Upper lobe of left lung (tissue), 6 donors: Measurements from ENCODE around the gene TACC2. TPM values are rescaled to one million over a fixed set of nuclear protein-coding genes. Genes with fewer than 3 reads are reported as not detected.

Experiments
- ATAC-seq, 2 donors: fragments of 200-7000 bp; cut with Tn5 transposase; one replicate each; pipeline ENCODE4 v1.9.1; 2022; ENCODE audit warnings: mild to moderate bottlenecking in 2 of 2, moderate library complexity in 2 of 2; ENCODE audit not compliant: low FRiP score in 2 of 2
- DNase-seq, 2 donors: peaks; one replicate each; pipeline ENCODE4 v3.0.0-alpha.2; 2019 to 2020
- H3K27ac ChIP-seq, 4 donors: fragments of 200-600 bp; sonication (generic); one replicate each; pipeline ENCODE4 v1.5.1; 2016 to 2019
- H3K27me3 ChIP-seq, 4 donors: fragments of 200-600 bp; sonication (generic); one replicate each; pipeline ENCODE4 v1.5.1; 2017 to 2019
- H3K36me3 ChIP-seq, 4 donors: fragments of 200-600 bp; sonication (generic); one replicate each; pipeline ENCODE4 v1.5.1; 2016 to 2019
- H3K4me1 ChIP-seq, 4 donors: fragments of 200-600 bp; sonication (generic); one replicate each; pipeline ENCODE4 v1.5.1; 2018 to 2019
- H3K4me3 ChIP-seq, 4 donors: fragments of 200-600 bp; sonication (generic); one replicate each; pipeline ENCODE4 v1.5.1; 2017 to 2019; ENCODE audit warnings: mild to moderate bottlenecking in 2 of 4, moderate library complexity in 1 of 4
- H3K9me3 ChIP-seq, 4 donors: fragments of 200-600 bp; sonication (generic); one replicate each; pipeline ENCODE4 v1.5.1; 2018 to 2019
- CTCF ChIP-seq, 6 experiments: fragments of 450-650 bp in 4 of 6; fragments of 200-600 bp in 2 of 6; sonication (generic) in 2 of 6; IDR thresholded peaks; one replicate each; pipeline ENCODE4 v1.5.1; 2016 to 2019; ENCODE audit warnings: antibody characterized with exemption in 6 of 6
- EP300 ChIP-seq, 4 donors: sonication (generic); formaldehyde crosslinking; IDR thresholded peaks; one replicate each; pipeline ENCODE4 v1.5.1; 2017; ENCODE audit warnings: antibody characterized with exemption in 4 of 4, control low read depth in 2 of 4
- POLR2A ChIP-seq, 4 donors: fragments of 450-650 bp; IDR thresholded peaks; one replicate each; pipeline ENCODE4 v1.5.1; 2016 to 2017; ENCODE audit warnings: antibody characterized with exemption in 4 of 4, mild to moderate bottlenecking in 2 of 4
- POLR2AphosphoS5 ChIP-seq, 2 donors: sonication (generic); formaldehyde crosslinking; IDR thresholded peaks; one replicate each; pipeline ENCODE4 v1.5.1; 2017; ENCODE audit warnings: antibody characterized with exemption in 2 of 2
- WGBS, 2 donors: methylation state at CpG; one replicate each; pipeline ENCODE4 v1.1.5; 2017 to 2018; 5-methylcytosine and 5-hydroxymethylcytosine counted together
- total RNA-seq, 6 donors: library from RNA; depleted of rRNA in 4 of 6; stranded (reverse); fragments of >200 nt in 4 of 6; gene quantifications; one replicate each; pipeline versions ENCODE4 v1.1.0 to v1.2.1, GENCODE V29; 2016 to 2021
- donor health status: DM: no; HTN: no; CAD: no; lungs with moderate emphysema.
- donor health status: DM: no; HTN: yes; CAD: no; lungs with severe emphysema.

Gene TACC2
- total RNA-seq, 6 donors from 2014 or later, result 158 to 701 (median 386) TPM

- no peak for TF ChIP-seq POLR2A (IDR thresholded peaks at IDR 0.05)
- TF ChIP-seq EP300 (IDR thresholded peaks at IDR 0.05), result no peak
- DNase-seq, result no peak
- peaks cover 5 to 44% (median 36%) of the 10 kb centered on the region in 4 donors for H3K36me3 ChIP-seq
- peak overlapping the region in 2 of 4 donors; percentile 23 to 28 for H3K27ac ChIP-seq
- peaks cover 11 to 25% (median 13%) of the 10 kb centered on the region in 4 donors for H3K4me1 ChIP-seq
- ATAC-seq, result no peak
- H3K9me3 ChIP-seq, result no peaks in the 10 kb centered on the region
- no peak overlapping the region for H3K4me3 ChIP-seq
- no peaks in the 10 kb centered on the region for H3K27me3 ChIP-seq
- 74 to 80% methylated on average over 12 of the region's 12 CpGs for WGBS, 2 donors
Observed at GRCh38 chr10:122132882-122133565, 144.1 kb downstream of the TACC2 start.

- ATAC-seq (no peak), DNase-seq (no peak)
- H3K9me3 ChIP-seq, result no peaks in the 10 kb centered on the region
- TF ChIP-seq CTCF (IDR thresholded peaks at IDR 0.05) (no peak), POLR2AphosphoS5 (IDR thresholded peaks at IDR 0.05) (no peak), EP300 (IDR thresholded peaks at IDR 0.05) (no peak), POLR2A (IDR thresholded peaks at IDR 0.05) (no peak)
- WGBS, 2 donors, result 80 to 83% methylated on average over 12 to 13 of the region's 13 CpGs
- no peak overlapping the region for H3K27ac ChIP-seq
- no peak overlapping the region for H3K4me3 ChIP-seq
- no peaks in the 10 kb centered on the region for H3K27me3 ChIP-seq
- H3K4me1 ChIP-seq, result peaks cover 21 to 38% (median 27%) of the 10 kb centered on the region in 4 donors
- H3K36me3 ChIP-seq, result peaks cover 5 to 56% (median 41%) of the 10 kb centered on the region in 4 donors
Observed at GRCh38 chr10:122135251-122136025, 146.5 kb downstream of the TACC2 start.

- H3K36me3 ChIP-seq, result peaks cover 0 to 50% (median 40%) of the 10 kb centered on the region in 4 donors
- TF ChIP-seq EP300 (IDR thresholded peaks at IDR 0.05), result no peak
- no peak for TF ChIP-seq CTCF (IDR thresholded peaks at IDR 0.05)
- TF ChIP-seq POLR2AphosphoS5 (IDR thresholded peaks at IDR 0.05), result peak in 1 of 2 donors; percentile 1
- peak overlapping the region in 3 of 4 donors; percentile 34 to 81 (median 78) for H3K27ac ChIP-seq
- H3K27me3 ChIP-seq, result no peaks in the 10 kb centered on the region
- no peaks in the 10 kb centered on the region for H3K9me3 ChIP-seq
- ATAC-seq (no peak), DNase-seq (no peak)
- H3K4me1 ChIP-seq, result peaks cover 47 to 58% (median 53%) of the 10 kb centered on the region in 4 donors
- no peak overlapping the region for H3K4me3 ChIP-seq
- WGBS, 2 donors, result 64 to 82% methylated on average over 15 to 16 of the region's 16 CpGs
Observed at GRCh38 chr10:122138831-122139625, 150.1 kb downstream of the TACC2 start.

- H3K27me3 ChIP-seq, result no peaks in the 10 kb centered on the region
- peak overlapping the region; percentile 34 to 81 (median 68) for H3K27ac ChIP-seq
- peaks cover 0 to 50% (median 38%) of the 10 kb centered on the region in 4 donors for H3K36me3 ChIP-seq
- no peak overlapping the region for H3K4me3 ChIP-seq
- H3K4me1 ChIP-seq, result peaks cover 47 to 58% (median 51%) of the 10 kb centered on the region in 4 donors
- ATAC-seq (no peak), DNase-seq (no peak)
- no peaks in the 10 kb centered on the region for H3K9me3 ChIP-seq
- TF ChIP-seq POLR2A (IDR thresholded peaks at IDR 0.05) (no peak), POLR2AphosphoS5 (IDR thresholded peaks at IDR 0.05) (peak in 1 of 2 donors; percentile 2)
- WGBS, 2 donors, result 75 to 77% methylated on average over 7 to 10 of the region's 10 CpGs
Observed at GRCh38 chr10:122139627-122140170, 150.7 kb downstream of the TACC2 start.

GRCh38 chr10:122140461-122140902 is 151.5 kb downstream of the TACC2 start:
- Histone ChIP-seq H3K36me3 (peaks cover 0 to 50% (median 36%) of the 10 kb centered on the region in 4 donors), H3K4me1 (peaks cover 47 to 58% (median 50%) of the 10 kb centered on the region in 4 donors), H3K9me3 (no peaks in the 10 kb centered on the region), H3K4me3 (no peak overlapping the region), H3K27ac (peak overlapping the region; percentile 57 to 81 (median 76)), H3K27me3 (no peaks in the 10 kb centered on the region)
- 63 to 71% methylated on average over 5 to 9 of the region's 9 CpGs for WGBS, 2 donors
- DNase-seq (no peak), ATAC-seq (peak in 1 of 2 donors; percentile 2)
- TF ChIP-seq EP300 (IDR thresholded peaks at IDR 0.05) (no peak), CTCF (IDR thresholded peaks at IDR 0.05) (no peak), POLR2AphosphoS5 (IDR thresholded peaks at IDR 0.05) (no peak), POLR2A (IDR thresholded peaks at IDR 0.05) (no peak)
